AG09309 (cell line): ENCODE measurements around the gene COQ10B.

Experiments
- DNase-seq: peaks from one replicate; pipeline ENCODE4 v3.0.0-alpha.2; 2010; ENCODE audit warnings: low read depth
- H3K4me3 ChIP-seq: 2 replicates; pipeline ENCODE4 v1.5.1; 2011; ENCODE audit warnings: mild to moderate bottlenecking, low read depth, low read length, moderate library complexity; ENCODE audit not compliant: control insufficient read depth
- TF ChIP-seq, protein P1 (sequence below): IDR thresholded peaks from 2 replicates; pipeline ENCODE4 v1.5.1; 2011; ENCODE audit warnings: mild to moderate bottlenecking, low read depth, low read length, inconsistent platforms; ENCODE audit not compliant: insufficient read depth, control insufficient read depth; ENCODE audit errors: missing control alignments

The COQ10B gene

DNA sequence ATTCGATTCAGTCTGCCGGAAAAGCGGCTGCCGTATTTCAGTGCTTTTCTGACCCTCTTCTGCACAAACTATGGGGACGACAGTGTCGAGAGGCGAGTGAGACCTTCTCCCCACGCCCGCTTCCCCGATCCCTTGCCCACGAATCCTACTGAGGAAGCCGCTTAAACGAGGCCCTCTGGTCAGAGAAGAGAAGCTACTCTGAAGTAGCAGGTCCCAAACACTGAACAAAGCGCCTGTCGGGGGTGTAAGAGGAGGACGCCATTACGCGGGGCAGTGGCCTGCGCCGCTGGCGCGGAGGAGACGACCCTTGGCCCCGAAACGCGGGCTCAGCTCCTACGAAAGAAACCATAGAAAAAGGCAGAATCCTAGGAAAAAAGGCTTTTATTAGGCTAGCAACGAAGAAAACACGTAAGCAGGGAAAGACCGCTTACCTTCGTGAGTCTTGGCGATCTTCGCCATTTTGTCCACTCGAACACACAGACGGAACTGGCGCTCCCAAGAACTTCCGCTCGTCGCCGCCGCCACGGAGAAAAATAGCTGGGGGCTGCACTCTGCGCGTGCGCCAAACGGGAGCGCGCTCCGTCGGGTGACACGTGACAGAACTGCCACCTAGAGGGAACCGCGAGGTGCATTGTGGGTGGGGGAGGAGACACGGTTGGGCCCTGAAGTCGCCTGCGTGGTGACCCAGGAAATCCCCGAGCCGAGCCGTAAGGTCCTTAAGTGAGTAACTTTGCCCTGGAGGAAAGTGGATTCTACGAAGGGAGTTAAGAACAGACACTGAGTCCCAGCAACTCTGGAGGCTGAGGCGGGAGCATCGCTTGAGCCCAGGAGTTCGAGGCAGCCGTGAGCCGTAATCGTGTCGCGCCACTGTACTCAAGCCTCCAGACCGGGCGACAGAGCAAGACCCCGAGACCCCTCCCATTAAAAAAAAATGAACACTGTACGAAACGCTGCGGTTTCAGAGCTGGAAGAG lies 18.5 kb upstream of the COQ10B start, which contains the start of gene SF3B1:
Gene SF3B1 (minus strand): TSS at position 488 of the 973 bp plus-strand sequence. CDS start 29 bp downstream, at position 459.
- TF ChIP-seq, protein P1, sequence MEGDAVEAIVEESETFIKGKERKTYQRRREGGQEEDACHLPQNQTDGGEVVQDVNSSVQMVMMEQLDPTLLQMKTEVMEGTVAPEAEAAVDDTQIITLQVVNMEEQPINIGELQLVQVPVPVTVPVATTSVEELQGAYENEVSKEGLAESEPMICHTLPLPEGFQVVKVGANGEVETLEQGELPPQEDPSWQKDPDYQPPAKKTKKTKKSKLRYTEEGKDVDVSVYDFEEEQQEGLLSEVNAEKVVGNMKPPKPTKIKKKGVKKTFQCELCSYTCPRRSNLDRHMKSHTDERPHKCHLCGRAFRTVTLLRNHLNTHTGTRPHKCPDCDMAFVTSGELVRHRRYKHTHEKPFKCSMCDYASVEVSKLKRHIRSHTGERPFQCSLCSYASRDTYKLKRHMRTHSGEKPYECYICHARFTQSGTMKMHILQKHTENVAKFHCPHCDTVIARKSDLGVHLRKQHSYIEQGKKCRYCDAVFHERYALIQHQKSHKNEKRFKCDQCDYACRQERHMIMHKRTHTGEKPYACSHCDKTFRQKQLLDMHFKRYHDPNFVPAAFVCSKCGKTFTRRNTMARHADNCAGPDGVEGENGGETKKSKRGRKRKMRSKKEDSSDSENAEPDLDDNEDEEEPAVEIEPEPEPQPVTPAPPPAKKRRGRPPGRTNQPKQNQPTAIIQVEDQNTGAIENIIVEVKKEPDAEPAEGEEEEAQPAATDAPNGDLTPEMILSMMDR, result no peak
- H3K4me3 ChIP-seq, result peak within 1 kb of the TSS; percentile 69
- peak; percentile 91 for DNase-seq

DNA sequence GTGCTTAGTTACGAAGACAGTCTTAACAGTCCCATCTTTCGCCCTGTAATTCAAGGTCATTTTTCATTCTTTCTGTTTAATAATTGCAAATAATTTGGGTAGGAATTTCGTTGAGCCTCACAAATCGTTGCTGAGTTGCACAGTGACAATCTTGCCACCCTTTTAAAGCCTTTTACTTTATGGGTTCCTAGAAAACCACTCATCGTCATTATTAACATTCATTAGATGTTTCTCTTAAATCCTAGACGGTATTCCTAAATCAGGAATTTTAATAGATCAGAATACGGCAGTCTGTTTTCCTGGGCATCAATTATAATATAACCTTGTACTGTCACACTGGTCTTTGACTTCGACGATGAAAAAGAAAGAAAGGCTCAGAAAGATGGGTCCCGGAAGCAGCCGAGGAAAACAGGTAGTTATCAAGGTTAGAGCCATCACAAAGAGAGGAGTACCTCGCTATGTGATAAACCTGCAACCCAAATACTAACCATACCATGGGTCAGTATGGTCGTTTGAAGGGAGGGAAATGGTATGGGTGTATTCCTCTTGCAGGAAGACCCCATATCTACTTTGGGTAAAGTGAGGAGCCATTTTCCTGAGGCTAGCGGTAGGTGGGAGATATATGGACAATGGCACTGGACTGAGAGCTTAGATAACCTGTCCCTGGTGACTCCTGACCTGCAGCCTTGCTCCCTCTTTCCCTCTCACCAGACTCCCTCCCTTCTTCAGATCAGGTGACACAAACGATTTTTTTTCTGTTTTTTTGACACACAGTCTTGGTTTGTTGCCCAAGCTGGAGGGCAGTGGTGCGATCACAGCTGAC lies 17.5 kb upstream of the COQ10B start:
- TF ChIP-seq, protein P1, result no peak
- DNase-seq, result no peak
- peak overlapping the region; percentile 69 for H3K4me3 ChIP-seq

DNA sequence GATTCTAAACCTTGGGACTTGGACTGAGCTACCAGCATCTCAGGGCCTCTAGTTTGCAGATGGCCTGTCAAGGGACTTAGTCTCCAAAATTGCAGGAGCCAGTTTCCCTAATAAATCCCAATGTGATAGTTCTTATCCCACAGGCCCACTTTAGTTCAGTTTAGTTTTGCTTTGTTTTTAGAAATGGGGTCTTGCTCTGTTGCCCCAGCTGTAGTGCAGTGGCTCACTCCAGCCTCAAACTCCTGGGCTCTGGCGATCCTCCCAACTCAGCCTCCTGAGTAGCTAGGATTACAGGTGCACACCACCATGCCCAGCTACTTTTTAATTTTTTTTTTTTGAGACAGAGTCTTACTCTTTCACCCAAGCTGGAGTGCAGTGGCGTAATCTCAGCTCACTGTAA lies 16.0 kb upstream of the COQ10B start:
- H3K4me3 ChIP-seq, result no peak overlapping the region
- DNase-seq, result no peak
- TF ChIP-seq, protein P1, result no peak

DNA sequence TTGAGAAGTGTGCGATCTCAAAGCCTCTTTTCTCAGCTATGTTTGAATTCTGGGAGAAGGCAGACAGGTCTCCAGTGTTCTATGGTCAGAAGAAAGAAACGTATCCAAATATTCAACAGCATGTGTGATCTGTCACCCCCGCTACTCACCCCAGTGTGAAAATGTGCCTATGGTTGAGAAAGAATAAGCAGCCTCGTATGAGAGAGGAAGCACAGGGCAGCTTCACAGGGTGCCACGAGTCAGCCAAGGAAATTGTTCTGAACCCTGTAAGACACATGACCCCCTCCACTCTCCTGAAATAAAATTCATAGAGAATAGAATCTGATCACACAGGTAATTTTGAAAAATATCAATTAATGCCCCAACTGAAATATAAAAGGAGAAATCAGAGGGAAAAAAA lies 10.5 kb upstream of the COQ10B start:
- TF ChIP-seq, protein P1, result no peak
- no peak overlapping the region for H3K4me3 ChIP-seq
- no peak for DNase-seq

DNA sequence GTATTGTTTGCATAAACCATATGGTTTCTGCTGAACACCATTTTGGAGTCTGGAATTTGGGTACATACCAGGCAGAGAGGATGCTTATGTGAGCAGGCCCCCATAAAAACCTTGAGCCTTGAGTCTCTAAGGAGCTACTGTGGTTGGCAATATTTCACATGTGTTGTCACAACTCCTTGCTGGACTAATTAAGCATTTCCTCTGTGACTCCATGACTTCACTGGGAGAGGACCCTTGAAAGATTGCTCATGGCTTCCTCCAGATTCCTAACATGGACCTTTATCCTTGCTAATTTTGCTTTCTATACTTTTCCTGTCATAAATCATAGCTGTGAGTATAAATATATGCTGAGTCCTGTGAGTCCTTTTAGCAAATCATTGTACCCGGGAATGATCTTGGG lies 7.6 kb upstream of the COQ10B start:
- H3K4me3 ChIP-seq, result no peak overlapping the region
- DNase-seq, result no peak
- TF ChIP-seq, protein P1, result no peak

DNA sequence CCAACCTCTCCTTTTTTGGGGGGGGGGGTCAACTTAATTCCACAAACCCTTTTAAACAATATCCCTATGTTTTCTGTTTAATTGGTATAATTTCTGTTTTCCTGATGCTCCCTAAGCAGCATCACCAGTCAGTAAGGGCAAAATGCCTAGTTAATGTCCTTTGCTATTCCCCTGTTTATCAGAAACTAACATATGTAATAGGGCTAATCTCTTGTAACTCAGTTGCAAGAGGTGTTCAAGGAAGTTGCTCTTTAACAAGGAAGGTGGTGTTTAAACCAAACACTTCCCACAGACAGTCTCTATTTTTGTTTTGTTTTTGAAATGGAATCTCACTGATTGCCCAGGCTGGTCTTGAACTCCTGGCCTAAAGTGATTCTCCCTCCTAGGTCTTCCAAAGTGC lies 6.5 kb upstream of the COQ10B start:
- no peak overlapping the region for H3K4me3 ChIP-seq
- TF ChIP-seq, protein P1, result no peak
- no peak for DNase-seq
